ENCODE data around the gene TMEM91. TPM values are rescaled to one million over a fixed set of nuclear protein-coding genes. Genes with fewer than 3 reads are reported as not detected.

Gene TMEM91
- total and polyA plus RNA-seq, 9 of the 15 experiments (the other 6 are each of a cell fraction or from before 2014, with no cell fraction given) = 1.2 to 5.2 (median 2.7) TPM

- TF ChIP-seq, protein P1, sequence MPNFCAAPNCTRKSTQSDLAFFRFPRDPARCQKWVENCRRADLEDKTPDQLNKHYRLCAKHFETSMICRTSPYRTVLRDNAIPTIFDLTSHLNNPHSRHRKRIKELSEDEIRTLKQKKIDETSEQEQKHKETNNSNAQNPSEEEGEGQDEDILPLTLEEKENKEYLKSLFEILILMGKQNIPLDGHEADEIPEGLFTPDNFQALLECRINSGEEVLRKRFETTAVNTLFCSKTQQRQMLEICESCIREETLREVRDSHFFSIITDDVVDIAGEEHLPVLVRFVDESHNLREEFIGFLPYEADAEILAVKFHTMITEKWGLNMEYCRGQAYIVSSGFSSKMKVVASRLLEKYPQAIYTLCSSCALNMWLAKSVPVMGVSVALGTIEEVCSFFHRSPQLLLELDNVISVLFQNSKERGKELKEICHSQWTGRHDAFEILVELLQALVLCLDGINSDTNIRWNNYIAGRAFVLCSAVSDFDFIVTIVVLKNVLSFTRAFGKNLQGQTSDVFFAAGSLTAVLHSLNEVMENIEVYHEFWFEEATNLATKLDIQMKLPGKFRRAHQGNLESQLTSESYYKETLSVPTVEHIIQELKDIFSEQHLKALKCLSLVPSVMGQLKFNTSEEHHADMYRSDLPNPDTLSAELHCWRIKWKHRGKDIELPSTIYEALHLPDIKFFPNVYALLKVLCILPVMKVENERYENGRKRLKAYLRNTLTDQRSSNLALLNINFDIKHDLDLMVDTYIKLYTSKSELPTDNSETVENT (CRISPR knock-in tag; IDR thresholded peaks at IDR 0.05) = no peak
- TF ChIP-seq, protein P2, sequence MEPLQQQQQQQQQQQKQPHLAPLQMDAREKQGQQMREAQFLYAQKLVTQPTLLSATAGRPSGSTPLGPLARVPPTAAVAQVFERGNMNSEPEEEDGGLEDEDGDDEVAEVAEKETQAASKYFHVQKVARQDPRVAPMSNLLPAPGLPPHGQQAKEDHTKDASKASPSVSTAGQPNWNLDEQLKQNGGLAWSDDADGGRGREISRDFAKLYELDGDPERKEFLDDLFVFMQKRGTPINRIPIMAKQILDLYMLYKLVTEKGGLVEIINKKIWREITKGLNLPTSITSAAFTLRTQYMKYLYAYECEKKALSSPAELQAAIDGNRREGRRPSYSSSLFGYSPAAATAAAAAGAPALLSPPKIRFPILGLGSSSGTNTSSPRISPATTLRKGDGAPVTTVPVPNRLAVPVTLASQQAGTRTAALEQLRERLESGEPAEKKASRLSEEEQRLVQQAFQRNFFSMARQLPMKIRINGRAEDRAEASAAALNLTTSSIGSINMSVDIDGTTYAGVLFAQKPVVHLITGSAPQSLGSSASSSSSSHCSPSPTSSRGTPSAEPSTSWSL (CRISPR knock-in tag; IDR thresholded peaks at IDR 0.05; ENCODE audit: borderline replicate concordance) = 0 out of 2 replicates have a peak, but pooled peaks have one; percentile 25
- no peak for TF ChIP-seq MTA2 (IDR thresholded peaks at IDR 0.05; ENCODE audit: low read depth)
- TF ChIP-seq, protein P3, sequence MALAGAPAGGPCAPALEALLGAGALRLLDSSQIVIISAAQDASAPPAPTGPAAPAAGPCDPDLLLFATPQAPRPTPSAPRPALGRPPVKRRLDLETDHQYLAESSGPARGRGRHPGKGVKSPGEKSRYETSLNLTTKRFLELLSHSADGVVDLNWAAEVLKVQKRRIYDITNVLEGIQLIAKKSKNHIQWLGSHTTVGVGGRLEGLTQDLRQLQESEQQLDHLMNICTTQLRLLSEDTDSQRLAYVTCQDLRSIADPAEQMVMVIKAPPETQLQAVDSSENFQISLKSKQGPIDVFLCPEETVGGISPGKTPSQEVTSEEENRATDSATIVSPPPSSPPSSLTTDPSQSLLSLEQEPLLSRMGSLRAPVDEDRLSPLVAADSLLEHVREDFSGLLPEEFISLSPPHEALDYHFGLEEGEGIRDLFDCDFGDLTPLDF (CRISPR knock-in tag; IDR thresholded peaks at IDR 0.05) = no peak
- no peak for TF ChIP-seq LARP7 (IDR thresholded peaks at IDR 0.05)
- TF ChIP-seq IFI16 (CRISPR knock-in tag; IDR thresholded peaks at IDR 0.05) = no peak
- TF ChIP-seq, protein P4, sequence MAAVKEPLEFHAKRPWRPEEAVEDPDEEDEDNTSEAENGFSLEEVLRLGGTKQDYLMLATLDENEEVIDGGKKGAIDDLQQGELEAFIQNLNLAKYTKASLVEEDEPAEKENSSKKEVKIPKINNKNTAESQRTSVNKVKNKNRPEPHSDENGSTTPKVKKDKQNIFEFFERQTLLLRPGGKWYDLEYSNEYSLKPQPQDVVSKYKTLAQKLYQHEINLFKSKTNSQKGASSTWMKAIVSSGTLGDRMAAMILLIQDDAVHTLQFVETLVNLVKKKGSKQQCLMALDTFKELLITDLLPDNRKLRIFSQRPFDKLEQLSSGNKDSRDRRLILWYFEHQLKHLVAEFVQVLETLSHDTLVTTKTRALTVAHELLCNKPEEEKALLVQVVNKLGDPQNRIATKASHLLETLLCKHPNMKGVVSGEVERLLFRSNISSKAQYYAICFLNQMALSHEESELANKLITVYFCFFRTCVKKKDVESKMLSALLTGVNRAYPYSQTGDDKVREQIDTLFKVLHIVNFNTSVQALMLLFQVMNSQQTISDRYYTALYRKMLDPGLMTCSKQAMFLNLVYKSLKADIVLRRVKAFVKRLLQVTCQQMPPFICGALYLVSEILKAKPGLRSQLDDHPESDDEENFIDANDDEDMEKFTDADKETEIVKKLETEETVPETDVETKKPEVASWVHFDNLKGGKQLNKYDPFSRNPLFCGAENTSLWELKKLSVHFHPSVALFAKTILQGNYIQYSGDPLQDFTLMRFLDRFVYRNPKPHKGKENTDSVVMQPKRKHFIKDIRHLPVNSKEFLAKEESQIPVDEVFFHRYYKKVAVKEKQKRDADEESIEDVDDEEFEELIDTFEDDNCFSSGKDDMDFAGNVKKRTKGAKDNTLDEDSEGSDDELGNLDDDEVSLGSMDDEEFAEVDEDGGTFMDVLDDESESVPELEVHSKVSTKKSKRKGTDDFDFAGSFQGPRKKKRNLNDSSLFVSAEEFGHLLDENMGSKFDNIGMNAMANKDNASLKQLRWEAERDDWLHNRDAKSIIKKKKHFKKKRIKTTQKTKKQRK (IDR thresholded peaks at IDR 0.05; ENCODE audit: borderline replicate concordance, low read depth, low read length) = no peak
- no peak for TF ChIP-seq ETS2 (tag; IDR thresholded peaks at IDR 0.05; ENCODE audit: borderline replicate concordance, poor library complexity, severe bottlenecking)
- no peak for TF ChIP-seq ZNF696 (CRISPR knock-in tag; conservative IDR thresholded peaks at IDR 0.05)
- TF ChIP-seq EWSR1 (IDR thresholded peaks at IDR 0.05; ENCODE audit: borderline replicate concordance, low read depth, partially characterized antibody) = no peak
- TF ChIP-seq TCF7 (IDR thresholded peaks at IDR 0.05; ENCODE audit: borderline replicate concordance) = no peak
- TF ChIP-seq, protein P5, sequence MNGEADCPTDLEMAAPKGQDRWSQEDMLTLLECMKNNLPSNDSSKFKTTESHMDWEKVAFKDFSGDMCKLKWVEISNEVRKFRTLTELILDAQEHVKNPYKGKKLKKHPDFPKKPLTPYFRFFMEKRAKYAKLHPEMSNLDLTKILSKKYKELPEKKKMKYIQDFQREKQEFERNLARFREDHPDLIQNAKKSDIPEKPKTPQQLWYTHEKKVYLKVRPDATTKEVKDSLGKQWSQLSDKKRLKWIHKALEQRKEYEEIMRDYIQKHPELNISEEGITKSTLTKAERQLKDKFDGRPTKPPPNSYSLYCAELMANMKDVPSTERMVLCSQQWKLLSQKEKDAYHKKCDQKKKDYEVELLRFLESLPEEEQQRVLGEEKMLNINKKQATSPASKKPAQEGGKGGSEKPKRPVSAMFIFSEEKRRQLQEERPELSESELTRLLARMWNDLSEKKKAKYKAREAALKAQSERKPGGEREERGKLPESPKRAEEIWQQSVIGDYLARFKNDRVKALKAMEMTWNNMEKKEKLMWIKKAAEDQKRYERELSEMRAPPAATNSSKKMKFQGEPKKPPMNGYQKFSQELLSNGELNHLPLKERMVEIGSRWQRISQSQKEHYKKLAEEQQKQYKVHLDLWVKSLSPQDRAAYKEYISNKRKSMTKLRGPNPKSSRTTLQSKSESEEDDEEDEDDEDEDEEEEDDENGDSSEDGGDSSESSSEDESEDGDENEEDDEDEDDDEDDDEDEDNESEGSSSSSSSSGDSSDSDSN (IDR thresholded peaks at IDR 0.05; ENCODE audit: borderline replicate concordance in 1 of 2, low read depth in 2 of 2, low read length in 2 of 2) = peak; percentile 40 to 65; a peak in 1 of 4 replicates
- TF ChIP-seq KDM5B (IDR thresholded peaks at IDR 0.05; ENCODE audit: insufficient replicate concordance, low read depth, low read length) = peak; percentile 50
- TF ChIP-seq TGIF2 (CRISPR knock-in tag; IDR thresholded peaks at IDR 0.05) = no peak
- 0 out of 2 replicates have a peak, but pooled peaks have one; percentile 17 for TF ChIP-seq ZNF445 (CRISPR knock-in tag; IDR thresholded peaks at IDR 0.05; ENCODE audit: low read depth)
Observed at GRCh38 chr19:41426952-41427646, 50.8 kb downstream of the TMEM91 start, which contains the start of gene B3GNT8 (continued).

Measured in K562 (cell line).